IMR-90 (cell line): ENCODE measurements around the gene C3. TPM values are rescaled to one million over a fixed set of nuclear protein-coding genes. Genes with fewer than 3 reads are reported as not detected.
"Not testable (repeated sequence)": the region's sequence is repeated elsewhere in the genome, so short reads cannot be mapped to it uniquely, and the experiment has no call there.

Source experiments
- ATAC-seq: fragments of 200-7000 bp; cut with Tn5 transposase; 2 replicates; pipeline ENCODE4 v1.9.1; 2020; ENCODE audit warnings: low read depth, mild to moderate bottlenecking, moderate library complexity
- BruUV-seq: library from RNA; stranded (reverse); fragments of 400-500 nt; replicated peaks from 2 replicates; lab custom pipeline; 2021; lab: Mats Ljungman, UMichigan
- CTCF ChIA-PET: fragments of 300-600 bp; formaldehyde crosslinking; extraction: SDS; loops from one replicate; lab custom pipeline; 2021; ENCODE audit warnings: antibody characterized with exemption; lab: Yijun Ruan, JAX
- POLR2A ChIA-PET: fragments of 300-600 bp; sonication (Branson Sonifier 250); formaldehyde crosslinking; loops from one replicate; lab custom pipeline; 2022; ENCODE audit warnings: antibody characterized with exemption; ENCODE audit not compliant: unreplicated experiment; lab: Charles Lee
- DNase-seq: peaks from one replicate; pipeline ENCODE4 v3.0.0; 2013
- H2AFZ ChIP-seq: replicated peaks from 2 replicates; pipeline ENCODE3; 2013; ENCODE audit warnings: low read length, mild to moderate bottlenecking; ENCODE audit not compliant: poor library complexity
- H2AK5ac ChIP-seq: 2 replicates; pipeline ENCODE4 v1.6.1; 2013; ENCODE audit warnings: low read depth, low read length, inconsistent platforms
- H2AK9ac ChIP-seq: replicated peaks from 2 replicates; pipeline ENCODE3; 2013; ENCODE audit warnings: mild to moderate bottlenecking, low read depth, low read length, moderate library complexity; ENCODE audit not compliant: poor library complexity
- H2BK120ac ChIP-seq: 2 replicates; pipeline ENCODE4 v1.6.1; 2013; ENCODE audit warnings: low read depth, low read length, inconsistent platforms
- H2BK15ac ChIP-seq: 3 replicates; pipeline ENCODE4 v1.6.1; 2013; ENCODE audit warnings: low read depth, low read length, inconsistent platforms
- H2BK20ac ChIP-seq: 2 replicates; pipeline ENCODE4 v1.6.1; 2013; ENCODE audit warnings: low read depth, mild to moderate bottlenecking, inconsistent platforms, low read length, moderate library complexity
- H2BK5ac ChIP-seq: 2 replicates; pipeline ENCODE4 v1.6.1; 2013; ENCODE audit warnings: mild to moderate bottlenecking, low read depth, low read length, inconsistent platforms; ENCODE audit not compliant: poor library complexity, severe bottlenecking
- H3K14ac ChIP-seq: replicated peaks from 2 replicates; pipeline ENCODE4 v1.6.1; 2013; ENCODE audit warnings: low read depth, low read length, inconsistent platforms
- H3K18ac ChIP-seq: 2 replicates; pipeline ENCODE4 v1.6.1; 2013; ENCODE audit warnings: low read depth, low read length, control low read depth
- H3K23ac ChIP-seq: 2 replicates; pipeline ENCODE4 v1.6.1; 2013; ENCODE audit warnings: low read depth, low read length, inconsistent platforms
- H3K27ac ChIP-seq: 2 replicates; pipeline ENCODE4 v1.5.1; 2013; ENCODE audit warnings: mild to moderate bottlenecking, control low read depth, low read length; ENCODE audit not compliant: insufficient read depth
- H3K27me3 ChIP-seq: 2 replicates; pipeline ENCODE4 v1.6.1; 2013; ENCODE audit warnings: low read length; ENCODE audit not compliant: control insufficient read depth, insufficient read depth
- H3K36me3 ChIP-seq: 2 replicates; pipeline ENCODE4 v1.6.1; 2013; ENCODE audit warnings: low read length, mixed read lengths; ENCODE audit not compliant: control insufficient read depth, insufficient read depth
- H3K4ac ChIP-seq: 2 replicates; pipeline ENCODE4 v1.6.1; 2013; ENCODE audit warnings: low read depth, low read length, inconsistent platforms
- H3K4me1 ChIP-seq: 2 replicates; pipeline ENCODE4 v1.6.1; 2013; ENCODE audit warnings: low read length, mixed read lengths; ENCODE audit not compliant: control insufficient read depth, insufficient read depth
- H3K4me2 ChIP-seq: 2 replicates; pipeline ENCODE4 v1.6.1; 2013; ENCODE audit warnings: low read depth, mild to moderate bottlenecking, control low read depth, low read length, moderate library complexity
- H3K4me3 ChIP-seq: 2 replicates; pipeline ENCODE4 v1.5.1; 2013; ENCODE audit warnings: low read depth, mild to moderate bottlenecking, control low read depth, low read length, moderate library complexity; ENCODE audit not compliant: insufficient read depth
- H3K56ac ChIP-seq: 2 replicates; pipeline ENCODE4 v1.6.1; 2013; ENCODE audit warnings: low read length, inconsistent platforms; ENCODE audit not compliant: insufficient read depth; ENCODE audit errors: extremely low read depth
- H3K79me1 ChIP-seq, 2 experiments: 2 replicates each; pipeline ENCODE4 v1.6.1; 2013; ENCODE audit warnings: low read length in 2 of 2, inconsistent platforms in 1 of 2, low read depth in 1 of 2
- H3K9ac ChIP-seq: 2 replicates; pipeline ENCODE4 v1.6.1; 2013; ENCODE audit warnings: low read depth, low read length, control low read depth
- H3K9me1 ChIP-seq: 2 replicates; pipeline ENCODE4 v1.6.1; 2013; ENCODE audit warnings: low read length, inconsistent platforms; ENCODE audit not compliant: insufficient read depth
- H3K9me3 ChIP-seq: 2 replicates; pipeline ENCODE4 v1.6.1; 2013; ENCODE audit warnings: low read length; ENCODE audit not compliant: control insufficient read depth, insufficient read depth
- H4K20me1 ChIP-seq: 2 replicates; pipeline ENCODE4 v1.6.1; 2013; ENCODE audit warnings: low read length, inconsistent platforms; ENCODE audit not compliant: insufficient read depth
- H4K5ac ChIP-seq: 2 replicates; pipeline ENCODE4 v1.6.1; 2013; ENCODE audit warnings: mild to moderate bottlenecking, low read depth, low read length, control low read depth
- H4K8ac ChIP-seq, 2 experiments: 2 replicates each; pipeline ENCODE4 v1.6.1; 2013; ENCODE audit warnings: low read depth in 2 of 2, low read length in 2 of 2, control low read depth in 1 of 2, inconsistent platforms in 1 of 2
- H4K91ac ChIP-seq: 2 replicates; pipeline ENCODE4 v1.6.1; 2013; ENCODE audit warnings: low read depth, low read length, inconsistent platforms; ENCODE audit not compliant: insufficient read depth
- BHLHE40 ChIP-seq: fragments of 150-350 bp; IDR thresholded peaks from 2 replicates; pipeline ENCODE4 v1.6.1; 2016; ENCODE audit warnings: mild to moderate bottlenecking, low read depth, low read length
- ELK1 ChIP-seq: fragments of 150-350 bp; IDR thresholded peaks from 2 replicates; pipeline ENCODE4 v1.6.1; 2016; ENCODE audit warnings: low read depth, mild to moderate bottlenecking, low read length, moderate library complexity, borderline replicate concordance
- FOS ChIP-seq: fragments of 150-350 bp; IDR thresholded peaks from 2 replicates; pipeline ENCODE4 v1.6.1; 2016; ENCODE audit warnings: low read depth, low read length
- MXI1 ChIP-seq: IDR thresholded peaks from 2 replicates; pipeline ENCODE4 v1.6.1; 2012; ENCODE audit warnings: low read depth, mild to moderate bottlenecking, low read length, moderate library complexity, borderline replicate concordance
- POLR2A ChIP-seq: IDR thresholded peaks from 2 replicates; pipeline ENCODE4 v1.6.1; 2012; ENCODE audit warnings: mild to moderate bottlenecking, low read depth, low read length
- RAD21 ChIP-seq: IDR thresholded peaks from 2 replicates; pipeline ENCODE4 v1.6.1; 2012; ENCODE audit warnings: low read length, improper control_type of control experiment
- RCOR1 ChIP-seq: IDR thresholded peaks from 2 replicates; pipeline ENCODE4 v1.6.1; 2012; ENCODE audit warnings: mild to moderate bottlenecking, low read length, improper control_type of control experiment; ENCODE audit not compliant: insufficient replicate concordance
- RFX5 ChIP-seq: IDR thresholded peaks from 2 replicates; pipeline ENCODE4 v1.8.0; 2012; ENCODE audit warnings: low read depth, mild to moderate bottlenecking, low read length, moderate library complexity
- WGBS, 2 experiments: methylation state at CpG; one replicate each; pipeline versions ENCODE4 v1.1.5 to v1.1.7; 2013; ENCODE audit warnings: missing lambda C conversion rate in 2 of 2; ENCODE audit not compliant: insufficient read length in 1 of 2; ENCODE audit errors: extremely low coverage in 2 of 2; 5-methylcytosine and 5-hydroxymethylcytosine counted together
- dilution Hi-C: fragments of 300-500 bp; cut with HindIII; formaldehyde crosslinking; loops from one replicate; pipeline ENCODE4 v1.14.3; 2018; ENCODE audit warnings: low sequenced_read_pairs; ENCODE audit not compliant: unreplicated experiment
- in situ Hi-C: fragments of 300-500 bp; cut with MboI; formaldehyde crosslinking; loops from 3 replicates; pipeline ENCODE4 v1.14.3; 2019; ENCODE audit warnings: low sequenced_read_pairs, inconsistent platforms, mixed read lengths
- intact Hi-C: fragments of 100-400 bp; cut with micrococcal nuclease; formaldehyde crosslinking; loops from 2 replicates; pipeline ENCODE4 v1.10.0; 2022
- polyA plus RNA-seq, 3 experiments: library from polyadenylated mRNA; depleted of rRNA; stranded (reverse); fragments of >200 nt; gene quantifications; 2 replicates each; pipeline ENCODE4 v1.2.3, GENCODE V29; 2012; ENCODE audit warnings: low replicate concordance in 1 of 3
- total RNA-seq: library from RNA; depleted of rRNA; stranded (reverse); fragments of >200 nt; gene quantifications from 2 replicates; pipeline ENCODE4 v1.2.3, GENCODE V29; 2012

C3 gene
- total and polyA plus RNA-seq, 2 of the 4 experiments (the other 2 are of a cell fraction) = 0.36 TPM; not detected in 1

- ATAC-seq (no peak), DNase-seq (no peak)
- Histone ChIP-seq H2AK9ac (no peak overlapping the region), H3K36me3 (no peaks in the 10 kb centered on the region), H2BK120ac (no peak overlapping the region), H3K4me3 (no peak overlapping the region), H3K79me1 (no peaks in the 10 kb centered on the region), H3K27ac (no peak overlapping the region), H3K9ac (no peak overlapping the region), H3K27me3 (peaks cover 3% of the 10 kb centered on the region; the same call in 1 of the 2 replicates), H3K9me3 (peaks cover 10% of the 10 kb centered on the region), H4K5ac (no peak overlapping the region), H2BK15ac (no peak overlapping the region), H4K20me1 (no peaks in the 10 kb centered on the region), H4K8ac (no peak overlapping the region), H3K9me1 (no peaks in the 10 kb centered on the region), H4K91ac (no peak overlapping the region), H2AK5ac (no peak overlapping the region), H3K18ac (no peak overlapping the region), H3K4me1 (no peaks in the 10 kb centered on the region), H3K23ac (no peak overlapping the region), H3K14ac (no peak overlapping the region), H3K4me2 (no peak overlapping the region), H2AFZ (no peak overlapping the region), H2BK5ac (no peak overlapping the region), H2BK20ac (no peak overlapping the region), H3K4ac (no peak overlapping the region), H3K56ac (no peak overlapping the region)
- in situ Hi-C loops (no loop called here), dilution Hi-C loops (no loop called here), intact Hi-C loops (no loop called here)
- TF ChIP-seq RFX5 (no peak), ELK1 (no peak), FOS (no peak), RAD21 (no peak), BHLHE40 (no peak), POLR2A (no peak), RCOR1 (no peak), MXI1 (no peak)
- CTCF ChIA-PET = no interaction called here
- WGBS, 2 experiments = no CpG with 5 or more reads among the region's 5 CpGs
- POLR2A ChIA-PET = no interaction called here
- no TSS peak for BruUV-seq
Observed at GRCh38 chr19:6662702-6663101, 57.7 kb downstream of the C3 start.

- H4K8ac ChIP-seq, H3K27ac ChIP-seq, H2BK5ac ChIP-seq, H3K9me3 ChIP-seq, H2BK15ac ChIP-seq, CTCF ChIA-PET, H2BK20ac ChIP-seq, H3K4me3 ChIP-seq, H4K5ac ChIP-seq, H3K4me2 ChIP-seq, H3K27me3 ChIP-seq, H3K79me1 ChIP-seq, H4K91ac ChIP-seq, BruUV-seq, H3K9me1 ChIP-seq, H3K36me3 ChIP-seq, dilution Hi-C loops, H2AFZ ChIP-seq, H4K20me1 ChIP-seq, H2AK5ac ChIP-seq, H3K18ac ChIP-seq, H3K23ac ChIP-seq, H3K4me1 ChIP-seq, ATAC-seq, H3K9ac ChIP-seq, intact Hi-C loops, H3K56ac ChIP-seq, H3K4ac ChIP-seq, H3K14ac ChIP-seq, POLR2A ChIA-PET, DNase-seq, H2BK120ac ChIP-seq, H2AK9ac ChIP-seq, in situ Hi-C loops: not testable (repeated sequence)
- no CpG with 5 or more reads among the region's 10 CpGs for WGBS, 2 experiments
Observed at GRCh38 chr19:6661509-6662244, 58.8 kb downstream of the C3 start.
